ENCODE results near the gene LNPEP. TPM values are rescaled to one million over a fixed set of nuclear protein-coding genes. Genes with fewer than 3 reads are reported as not detected.

LNPEP gene
- total RNA-seq, 1 donor from 2014 or later: 36.3 TPM

DNA sequence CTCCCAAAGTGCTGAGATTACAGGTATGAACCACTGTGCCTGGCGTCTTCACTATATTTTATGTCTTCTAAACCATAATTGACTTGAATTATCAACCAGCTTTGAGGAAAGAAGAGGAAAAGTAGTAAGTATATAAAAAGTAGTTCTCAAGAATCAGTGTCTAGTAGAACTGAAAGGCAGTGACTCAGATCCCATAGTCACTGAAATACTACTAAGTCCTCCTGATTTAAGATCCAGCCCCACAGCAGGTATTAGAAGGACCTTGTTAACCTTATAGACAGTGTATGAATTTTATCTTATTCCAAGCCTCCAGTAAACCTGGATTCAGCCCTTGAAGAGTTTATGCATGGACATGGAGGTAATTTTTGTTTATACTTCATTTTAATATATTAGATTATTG is 31.5 kb downstream of the LNPEP start:
- FAIRE-seq: no peak
- H3K4me1 Mint-ChIP-seq (ENCODE audit: low read depth, unreplicated experiment): peaks cover 35% of the 10 kb centered on the region

DNA sequence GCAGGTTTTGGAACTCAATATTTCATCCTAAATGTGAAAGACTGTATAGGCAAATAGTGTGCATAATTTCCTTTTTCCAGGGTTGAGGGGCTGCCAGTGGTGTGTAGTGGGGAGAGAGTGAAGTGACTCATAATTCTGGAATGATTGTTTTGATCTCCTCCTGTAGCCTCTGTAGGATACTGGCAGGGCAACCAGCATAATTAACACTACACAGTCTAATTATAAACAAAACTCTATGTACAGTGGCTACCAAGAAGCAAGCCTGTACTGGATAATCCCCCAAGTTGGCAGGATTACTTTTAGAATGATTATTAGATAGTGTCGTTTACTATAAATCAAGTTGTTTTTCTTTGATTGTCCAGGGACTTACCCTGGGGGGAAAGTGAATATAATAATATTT is 32.2 kb downstream of the LNPEP start:
- Histone ChIP-seq H3K4me1 (ENCODE audit: insufficient read depth, low read length) (peaks cover 14% of the 10 kb centered on the region), H2AFZ (ENCODE audit: low read depth, low read length) (no peak overlapping the region), H3K9ac (ENCODE audit: low read length) (no peak overlapping the region), H3K4me3 (ENCODE audit: insufficient read depth, low read depth, low read length) (no peak overlapping the region), H3K79me2 (ENCODE audit: insufficient read depth, low read length) (peaks cover 51% of the 10 kb centered on the region), H3K9me3 (ENCODE audit: insufficient read depth, low read depth, low read length) (no peaks in the 10 kb centered on the region), H3K27ac (ENCODE audit: low read depth, low read length) (no peak overlapping the region), H3K4me2 (ENCODE audit: low read length) (peak overlapping the region; percentile 24), H4K20me1 (ENCODE audit: insufficient read depth, low read length) (peaks cover 15% of the 10 kb centered on the region), H3K36me3 (ENCODE audit: insufficient read depth, low read length) (no peaks in the 10 kb centered on the region), H3K27me3 (ENCODE audit: insufficient read depth, low read length) (no peaks in the 10 kb centered on the region)
- Mint-ChIP-seq H3K4me1 (ENCODE audit: low read depth, unreplicated experiment) (peaks cover 31% of the 10 kb centered on the region), H3K36me3 (ENCODE audit: low read depth, unreplicated experiment) (peaks cover 3% of the 10 kb centered on the region), H3K27me3 (ENCODE audit: low read depth, unreplicated experiment) (no peaks in the 10 kb centered on the region), H3K4me3 (ENCODE audit: unreplicated experiment) (no peak overlapping the region), H3K27ac (ENCODE audit: unreplicated experiment) (peak overlapping the region; percentile 54), H3K9me3 (ENCODE audit: unreplicated experiment) (no peaks in the 10 kb centered on the region)
- DNase-seq (ENCODE audit: low read depth) (peak; percentile 68), FAIRE-seq (no peak)
- TF ChIP-seq CTCF (IDR thresholded peaks at IDR 0.05; ENCODE audit: insufficient read depth, low read depth, low read length): no peak

More for the DNA sequence above, 31.5 kb downstream of the LNPEP start:
- Mint-ChIP-seq H3K36me3 (ENCODE audit: low read depth, unreplicated experiment) (peaks cover 3% of the 10 kb centered on the region), H3K4me3 (ENCODE audit: unreplicated experiment) (no peak overlapping the region), H3K9me3 (ENCODE audit: unreplicated experiment) (no peaks in the 10 kb centered on the region), H3K27ac (ENCODE audit: unreplicated experiment) (no peak overlapping the region), H3K27me3 (ENCODE audit: low read depth, unreplicated experiment) (no peaks in the 10 kb centered on the region)
- no peaks in the 10 kb centered on the region for H3K27me3 ChIP-seq (ENCODE audit: insufficient read depth, low read length)
- peaks cover 44% of the 10 kb centered on the region for H3K79me2 ChIP-seq (ENCODE audit: insufficient read depth, low read length)
- no peak overlapping the region for H3K27ac ChIP-seq (ENCODE audit: low read depth, low read length)
- no peak overlapping the region for H3K4me2 ChIP-seq (ENCODE audit: low read length)
- H3K36me3 ChIP-seq (ENCODE audit: insufficient read depth, low read length): no peaks in the 10 kb centered on the region
- no peak for DNase-seq (ENCODE audit: low read depth)
- H4K20me1 ChIP-seq (ENCODE audit: insufficient read depth, low read length): peaks cover 8% of the 10 kb centered on the region
- no peaks in the 10 kb centered on the region for H3K9me3 ChIP-seq (ENCODE audit: insufficient read depth, low read depth, low read length)
- no peak overlapping the region for H3K4me3 ChIP-seq (ENCODE audit: insufficient read depth, low read depth, low read length)
- peaks cover 16% of the 10 kb centered on the region for H3K4me1 ChIP-seq (ENCODE audit: insufficient read depth, low read length)
- H2AFZ ChIP-seq (ENCODE audit: low read depth, low read length): no peak overlapping the region
- TF ChIP-seq CTCF (IDR thresholded peaks at IDR 0.05; ENCODE audit: insufficient read depth, low read depth, low read length): no peak
- no peak for TF ChIP-seq EZH2 (IDR thresholded peaks at IDR 0.05; ENCODE audit: insufficient read depth, low read length)
- H3K9ac ChIP-seq (ENCODE audit: low read length): no peak overlapping the region

- FAIRE-seq (no peak), DNase-seq (ENCODE audit: low read depth) (no peak)
- Mint-ChIP-seq H3K9me3 (ENCODE audit: unreplicated experiment) (no peaks in the 10 kb centered on the region), H3K36me3 (ENCODE audit: low read depth, unreplicated experiment) (peaks cover 3% of the 10 kb centered on the region), H3K27me3 (ENCODE audit: low read depth, unreplicated experiment) (no peaks in the 10 kb centered on the region), H3K4me3 (ENCODE audit: unreplicated experiment) (peak overlapping the region; percentile 12), H3K4me1 (ENCODE audit: low read depth, unreplicated experiment) (peaks cover 27% of the 10 kb centered on the region), H3K27ac (ENCODE audit: unreplicated experiment) (peak overlapping the region; percentile 16)
- Histone ChIP-seq H3K4me3 (ENCODE audit: insufficient read depth, low read depth, low read length) (no peak overlapping the region), H4K20me1 (ENCODE audit: insufficient read depth, low read length) (peaks cover 16% of the 10 kb centered on the region), H3K27me3 (ENCODE audit: insufficient read depth, low read length) (no peaks in the 10 kb centered on the region), H3K36me3 (ENCODE audit: insufficient read depth, low read length) (no peaks in the 10 kb centered on the region), H3K79me2 (ENCODE audit: insufficient read depth, low read length) (peaks cover 50% of the 10 kb centered on the region), H3K4me1 (ENCODE audit: insufficient read depth, low read length) (peaks cover 9% of the 10 kb centered on the region), H3K9ac (ENCODE audit: low read length) (no peak overlapping the region), H2AFZ (ENCODE audit: low read depth, low read length) (no peak overlapping the region), H3K27ac (ENCODE audit: low read depth, low read length) (no peak overlapping the region), H3K4me2 (ENCODE audit: low read length) (peak overlapping the region; percentile 24), H3K9me3 (ENCODE audit: insufficient read depth, low read depth, low read length) (no peaks in the 10 kb centered on the region)
- TF ChIP-seq EZH2 (IDR thresholded peaks at IDR 0.05; ENCODE audit: insufficient read depth, low read length): no peak
- TF ChIP-seq CTCF (IDR thresholded peaks at IDR 0.05; ENCODE audit: insufficient read depth, low read depth, low read length): no peak
These were observed 32.7 kb downstream of the LNPEP start for GRCh38 chr5:96968614-96969013.

All from astrocyte (in vitro differentiated cells and primary cell).